Measurements from ENCODE around the gene TMEM192. TPM values are rescaled to one million over a fixed set of nuclear protein-coding genes. Genes with fewer than 3 reads are reported as not detected.
A peak's percentile ranks its signal among the peaks of the same experiment; 100 is the strongest.

Gene TMEM192
- total and polyA plus RNA-seq, 2 of the 13 experiments (the other 11 are each of a cell fraction or from before 2014, with no cell fraction given): 19.8 to 19.9 TPM

DNA sequence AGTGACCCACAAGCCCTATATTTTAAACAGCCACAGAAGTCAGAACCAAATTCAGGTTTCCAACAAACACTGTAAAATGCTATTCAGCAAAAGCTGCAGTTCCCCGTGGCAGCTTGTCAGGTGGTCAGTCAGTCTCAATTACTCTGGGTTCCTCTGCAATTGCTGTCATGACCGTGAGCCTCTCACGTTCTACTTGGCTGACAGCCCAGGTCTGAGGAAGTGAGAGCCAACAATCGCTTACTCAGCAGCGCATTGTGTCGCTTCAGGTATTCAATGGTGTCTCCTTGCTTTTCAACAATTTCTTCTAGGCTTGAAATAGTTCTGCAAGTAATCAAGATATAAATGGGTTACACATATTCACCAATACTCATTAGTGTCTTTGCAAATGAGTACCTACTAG lies 33.2 kb downstream of the TMEM192 start:
- Histone ChIP-seq H3K36me3 (replicated peaks in 1 of 2; ENCODE audit: control insufficient read depth in 1 of 2, insufficient read depth in 2 of 2, low read length in 2 of 2) (peaks cover 2 to 8% of the 10 kb centered on the region in 2 experiments; a peak in 4 of 5 replicates), H2AFZ (ENCODE audit: low read length) (no peak overlapping the region), H3K9me3 (ENCODE audit: low read length) (no peaks in the 10 kb centered on the region), H3K4me3 (replicated peaks in 1 of 3; ENCODE audit: insufficient read depth in 1 of 3, low read depth in 2 of 3, low read length in 3 of 3) (no peak overlapping the region), H3K27me3 (ENCODE audit: control insufficient read depth in 1 of 2, insufficient read depth in 2 of 2, low read length in 2 of 2) (no peaks in the 10 kb centered on the region), H3K4me1 (ENCODE audit: insufficient read depth, low read length) (no peaks in the 10 kb centered on the region), H3K27ac (ENCODE audit: extremely low read length, insufficient read depth, low read length) (no peak overlapping the region), H3K9ac (ENCODE audit: insufficient read depth, low read depth, low read length) (no peak overlapping the region), H4K20me1 (ENCODE audit: insufficient read depth, low read length) (no peaks in the 10 kb centered on the region), H3K79me2 (ENCODE audit: insufficient read depth, low read length) (no peaks in the 10 kb centered on the region), H3K4me2 (ENCODE audit: low read depth, low read length) (no peak overlapping the region)
- TF ChIP-seq ISX (CRISPR knock-in tag; conservative IDR thresholded peaks at IDR 0.05) (no peak), ZNF225 (CRISPR knock-in tag; IDR thresholded peaks at IDR 0.05) (no peak), PLRG1 (conservative IDR thresholded peaks at IDR 0.05) (no peak), MAFF (IDR thresholded peaks at IDR 0.05; ENCODE audit: low read depth, low read length) (peak; percentile 63; the same call in 1 of the 2 replicates), MAFK (conservative IDR thresholded peaks at IDR 0.05 in 1 of 2, IDR thresholded peaks at IDR 0.05 in 1 of 2; ENCODE audit: low read length in 2 of 2) (peak; percentile 56 to 75), POLR2A (IDR thresholded peaks at IDR 0.05; ENCODE audit: insufficient read depth in 1 of 2, low read depth in 2 of 2, low read length in 2 of 2) (no peak)
- ChIA-PET POLR2A (no interaction called here), CTCF (ENCODE audit: low intra/inter-chr PET ratio, low total read pairs) (no interaction called here)
- ATAC-seq (no peak), FAIRE-seq (no peak), DNase-seq (ENCODE audit: low spot score) (no peak)
- 95% methylated on average over 6 of the region's 6 CpGs for WGBS (ENCODE audit: low lambda C conversion rate)
- in situ Hi-C loops (cut with HindIII; ENCODE audit: extremely low pct_ligation_motif_present, low pct_unique_long_range_greater_than_20kb): no loop called here
- BruUV-seq (replicated peaks): no TSS peak
- intact Hi-C loops (cut with micrococcal nuclease; ENCODE audit: unreplicated experiment): no loop called here

DNA sequence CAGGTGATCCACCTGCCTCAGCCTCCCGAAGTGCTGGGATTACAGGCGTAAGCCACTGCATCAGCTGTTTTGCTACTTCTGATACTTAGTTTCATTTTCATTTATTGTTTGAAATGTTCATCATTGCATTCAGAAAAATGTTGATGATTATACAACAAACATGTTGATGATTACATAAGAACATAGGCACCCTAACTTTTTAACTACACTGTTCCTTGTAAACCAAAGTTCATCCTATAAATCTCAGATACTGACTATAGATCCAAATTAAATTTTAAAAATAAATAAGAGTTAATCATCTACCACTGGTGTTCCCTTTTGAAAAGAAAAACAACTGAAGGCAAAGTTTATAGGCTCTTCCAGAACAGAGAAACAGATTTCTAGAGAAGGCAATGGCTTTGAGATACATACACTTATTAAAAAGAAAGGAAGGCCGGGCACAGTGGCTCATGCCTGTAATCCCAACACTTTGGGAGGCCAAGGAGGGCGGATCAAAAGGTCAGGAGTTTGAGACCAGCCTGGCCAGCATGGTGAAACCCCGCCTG lies 35.6 kb downstream of the TMEM192 start:
- no peaks in the 10 kb centered on the region for H3K27me3 ChIP-seq (ENCODE audit: control insufficient read depth in 1 of 2, insufficient read depth in 2 of 2, low read length in 2 of 2)
- no peaks in the 10 kb centered on the region for H3K79me2 ChIP-seq (ENCODE audit: insufficient read depth, low read length)
- H3K9ac ChIP-seq (ENCODE audit: insufficient read depth, low read depth, low read length): no peak overlapping the region
- TF ChIP-seq KDM4B (CRISPR knock-in tag; IDR thresholded peaks at IDR 0.05): no peak
- no peak for TF ChIP-seq MTA3 (CRISPR knock-in tag; IDR thresholded peaks at IDR 0.05)
- TF ChIP-seq SATB2 (CRISPR knock-in tag; IDR thresholded peaks at IDR 0.05): no peak
- TF ChIP-seq ZNF878 (CRISPR knock-in tag; IDR thresholded peaks at IDR 0.05): no peak
- no peak for TF ChIP-seq SETDB1 (CRISPR knock-in tag; IDR thresholded peaks at IDR 0.05; ENCODE audit: borderline replicate concordance)
- TF ChIP-seq, protein P1, sequence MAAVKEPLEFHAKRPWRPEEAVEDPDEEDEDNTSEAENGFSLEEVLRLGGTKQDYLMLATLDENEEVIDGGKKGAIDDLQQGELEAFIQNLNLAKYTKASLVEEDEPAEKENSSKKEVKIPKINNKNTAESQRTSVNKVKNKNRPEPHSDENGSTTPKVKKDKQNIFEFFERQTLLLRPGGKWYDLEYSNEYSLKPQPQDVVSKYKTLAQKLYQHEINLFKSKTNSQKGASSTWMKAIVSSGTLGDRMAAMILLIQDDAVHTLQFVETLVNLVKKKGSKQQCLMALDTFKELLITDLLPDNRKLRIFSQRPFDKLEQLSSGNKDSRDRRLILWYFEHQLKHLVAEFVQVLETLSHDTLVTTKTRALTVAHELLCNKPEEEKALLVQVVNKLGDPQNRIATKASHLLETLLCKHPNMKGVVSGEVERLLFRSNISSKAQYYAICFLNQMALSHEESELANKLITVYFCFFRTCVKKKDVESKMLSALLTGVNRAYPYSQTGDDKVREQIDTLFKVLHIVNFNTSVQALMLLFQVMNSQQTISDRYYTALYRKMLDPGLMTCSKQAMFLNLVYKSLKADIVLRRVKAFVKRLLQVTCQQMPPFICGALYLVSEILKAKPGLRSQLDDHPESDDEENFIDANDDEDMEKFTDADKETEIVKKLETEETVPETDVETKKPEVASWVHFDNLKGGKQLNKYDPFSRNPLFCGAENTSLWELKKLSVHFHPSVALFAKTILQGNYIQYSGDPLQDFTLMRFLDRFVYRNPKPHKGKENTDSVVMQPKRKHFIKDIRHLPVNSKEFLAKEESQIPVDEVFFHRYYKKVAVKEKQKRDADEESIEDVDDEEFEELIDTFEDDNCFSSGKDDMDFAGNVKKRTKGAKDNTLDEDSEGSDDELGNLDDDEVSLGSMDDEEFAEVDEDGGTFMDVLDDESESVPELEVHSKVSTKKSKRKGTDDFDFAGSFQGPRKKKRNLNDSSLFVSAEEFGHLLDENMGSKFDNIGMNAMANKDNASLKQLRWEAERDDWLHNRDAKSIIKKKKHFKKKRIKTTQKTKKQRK (IDR thresholded peaks at IDR 0.05; ENCODE audit: low read length): no peak
- TF ChIP-seq MTF2 (CRISPR knock-in tag; IDR thresholded peaks at IDR 0.05; ENCODE audit: borderline replicate concordance): no peak
- TF ChIP-seq NBN (conservative IDR thresholded peaks at IDR 0.05): no peak
- TF ChIP-seq FOSL2 (CRISPR knock-in tag; IDR thresholded peaks at IDR 0.05): no peak
- TF ChIP-seq ZNF572 (CRISPR knock-in tag; IDR thresholded peaks at IDR 0.05): no peak
- no peak for TF ChIP-seq NFKB2 (CRISPR knock-in tag; IDR thresholded peaks at IDR 0.05; ENCODE audit: borderline replicate concordance)
- TF ChIP-seq ONECUT2 (CRISPR knock-in tag; IDR thresholded peaks at IDR 0.05): no peak
- H2AFZ ChIP-seq (ENCODE audit: low read length): no peak overlapping the region
- no peaks in the 10 kb centered on the region for H3K4me1 ChIP-seq (ENCODE audit: insufficient read depth, low read length)
- no peak overlapping the region for H3K27ac ChIP-seq (ENCODE audit: extremely low read length, insufficient read depth, low read length)
- POLR2A ChIA-PET: no interaction called here
- no peak for ATAC-seq
- H3K9me3 ChIP-seq (ENCODE audit: low read length): no peaks in the 10 kb centered on the region
- 94% methylated on average over 5 of the region's 5 CpGs for WGBS (ENCODE audit: low lambda C conversion rate)
- in situ Hi-C loops (cut with HindIII; ENCODE audit: extremely low pct_ligation_motif_present, low pct_unique_long_range_greater_than_20kb): no loop called here
- no TSS peak for BruUV-seq (replicated peaks)
- no peak for FAIRE-seq
- intact Hi-C loops (cut with micrococcal nuclease; ENCODE audit: unreplicated experiment): no loop called here
- CTCF ChIA-PET (ENCODE audit: low intra/inter-chr PET ratio, low total read pairs): no interaction called here
- DNase-seq (ENCODE audit: low spot score): no peak
- H3K4me3 ChIP-seq (replicated peaks in 1 of 3; ENCODE audit: insufficient read depth in 1 of 3, low read depth in 2 of 3, low read length in 3 of 3): no peak overlapping the region
- peaks cover 2 to 8% of the 10 kb centered on the region in 2 experiments; a peak in 4 of 5 replicates for H3K36me3 ChIP-seq (replicated peaks in 1 of 2; ENCODE audit: control insufficient read depth in 1 of 2, insufficient read depth in 2 of 2, low read length in 2 of 2)
- no peaks in the 10 kb centered on the region for H4K20me1 ChIP-seq (ENCODE audit: insufficient read depth, low read length)
- no peak overlapping the region for H3K4me2 ChIP-seq (ENCODE audit: low read depth, low read length)

Data from HepG2 (cell line).